ENCODE data around the gene TMEM201.
"Not testable (repeated sequence)": the region's sequence is repeated elsewhere in the genome, so short reads cannot be mapped to it uniquely, and the experiment has no call there.

TMEM201 gene

GRCh38 chr1:9558271-9558945 lies 30.3 kb upstream of the TMEM201 start:
- Histone ChIP-seq H3K18ac (ENCODE audit: low read length) (no peak overlapping the region), H3K4me3 (ENCODE audit: low read length) (no peak overlapping the region), H3K23ac (ENCODE audit: low read length) (no peak overlapping the region), H4K8ac (ENCODE audit: low read depth, low read length) (no peak overlapping the region), H2BK120ac (ENCODE audit: low read depth, low read length) (no peak overlapping the region), H3K27me3 (ENCODE audit: insufficient read depth, low read length, poor library complexity) (no peaks in the 10 kb centered on the region), H2BK5ac (ENCODE audit: low read length) (no peak overlapping the region), H2BK15ac (replicated peaks; ENCODE audit: low read depth) (no peak overlapping the region), H3K36me3 (ENCODE audit: control insufficient read depth, insufficient read depth, low read length) (peaks cover 12% of the 10 kb centered on the region), H3K4me2 (ENCODE audit: low read length) (no peak overlapping the region), H3K27ac (ENCODE audit: low read depth, low read length) (no peak overlapping the region), H4K5ac (ENCODE audit: low read length) (no peak overlapping the region), H3K56ac (ENCODE audit: low read length) (peak overlapping the region; percentile 42), H3K4ac (ENCODE audit: low read depth, low read length) (no peak overlapping the region), H3K9ac (ENCODE audit: low read length) (no peak overlapping the region), H3K79me2 (ENCODE audit: control insufficient read depth, insufficient read depth, low read length) (no peaks in the 10 kb centered on the region), H3K79me1 (ENCODE audit: low read length) (peaks cover 2% of the 10 kb centered on the region), H2AK5ac (ENCODE audit: low read length) (no peak overlapping the region), H3K4me1 (ENCODE audit: control insufficient read depth, low read depth, low read length) (peaks cover 6% of the 10 kb centered on the region)
- DNase-seq: no peak
- WGBS (ENCODE audit: extremely low coverage, insufficient coverage, low lambda C conversion rate): no CpG with 5 or more reads among the region's 6 CpGs

- Histone ChIP-seq H3K4me2 (ENCODE audit: low read length) (no peak overlapping the region), H3K27me3 (ENCODE audit: insufficient read depth, low read length, poor library complexity) (no peaks in the 10 kb centered on the region), H3K9ac (ENCODE audit: low read length) (peak overlapping the region; percentile 7), H2AK5ac (ENCODE audit: low read length) (no peak overlapping the region), H3K56ac (ENCODE audit: low read length) (peak overlapping the region; percentile 42), H2BK120ac (ENCODE audit: low read depth, low read length) (no peak overlapping the region), H3K4me1 (ENCODE audit: control insufficient read depth, low read depth, low read length) (peaks cover 6% of the 10 kb centered on the region), H3K4ac (ENCODE audit: low read depth, low read length) (no peak overlapping the region), H3K36me3 (ENCODE audit: control insufficient read depth, insufficient read depth, low read length) (peaks cover 9% of the 10 kb centered on the region), H3K18ac (ENCODE audit: low read length) (no peak overlapping the region), H3K79me2 (ENCODE audit: control insufficient read depth, insufficient read depth, low read length) (no peaks in the 10 kb centered on the region), H2BK15ac (replicated peaks; ENCODE audit: low read depth) (no peak overlapping the region), H2BK5ac (ENCODE audit: low read length) (no peak overlapping the region), H3K4me3 (ENCODE audit: low read length) (no peak overlapping the region), H3K27ac (ENCODE audit: low read depth, low read length) (no peak overlapping the region), H4K5ac (ENCODE audit: low read length) (no peak overlapping the region), H3K79me1 (ENCODE audit: low read length) (peaks cover 2% of the 10 kb centered on the region), H4K8ac (ENCODE audit: low read depth, low read length) (no peak overlapping the region), H3K23ac (ENCODE audit: low read length) (no peak overlapping the region)
- no CpG with 5 or more reads among the region's 11 CpGs for WGBS (ENCODE audit: extremely low coverage, insufficient coverage, low lambda C conversion rate)
- DNase-seq: peak; percentile 65
Observed at GRCh38 chr1:9558946-9559545, 29.7 kb upstream of the TMEM201 start.

DNA sequence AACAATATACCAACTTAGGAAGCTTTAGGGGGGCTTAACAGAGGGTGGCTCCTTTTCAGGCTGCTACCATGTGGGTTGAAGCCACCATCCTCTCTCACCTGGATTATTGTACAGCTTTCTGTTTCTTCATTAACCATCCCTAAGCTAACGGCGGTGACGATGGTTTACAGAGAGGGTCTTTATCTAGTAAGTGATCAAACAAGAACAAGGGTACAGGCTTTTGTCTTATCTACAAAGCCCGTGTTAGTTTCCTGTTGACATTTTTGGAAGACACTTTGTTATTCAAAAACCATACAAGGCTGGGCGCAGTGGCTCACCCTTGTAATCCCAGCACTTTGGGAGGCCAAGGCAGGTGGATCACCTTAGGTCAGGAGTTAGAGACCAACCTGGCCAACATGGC lies 29.0 kb upstream of the TMEM201 start:
- no peak overlapping the region for H2BK5ac ChIP-seq (ENCODE audit: low read length)
- no peak overlapping the region for H3K9ac ChIP-seq (ENCODE audit: low read length)
- H3K4me2 ChIP-seq (ENCODE audit: low read length): no peak overlapping the region
- no CpG with 5 or more reads among the region's 5 CpGs for WGBS (ENCODE audit: extremely low coverage, insufficient coverage, low lambda C conversion rate)
- no peak overlapping the region for H3K18ac ChIP-seq (ENCODE audit: low read length)
- peaks cover 6% of the 10 kb centered on the region for H3K4me1 ChIP-seq (ENCODE audit: control insufficient read depth, low read depth, low read length)
- H2BK15ac ChIP-seq (replicated peaks; ENCODE audit: low read depth): no peak overlapping the region
- H3K23ac ChIP-seq (ENCODE audit: low read length): no peak overlapping the region
- peaks cover 2% of the 10 kb centered on the region for H3K79me1 ChIP-seq (ENCODE audit: low read length)
- no peak for DNase-seq
- H4K5ac ChIP-seq (ENCODE audit: low read length): no peak overlapping the region
- H3K27ac ChIP-seq (ENCODE audit: low read depth, low read length): no peak overlapping the region
- no peak overlapping the region for H4K8ac ChIP-seq (ENCODE audit: low read depth, low read length)
- no peak overlapping the region for H3K4me3 ChIP-seq (ENCODE audit: low read length)
- no peak overlapping the region for H3K56ac ChIP-seq (ENCODE audit: low read length)
- H3K79me2 ChIP-seq (ENCODE audit: control insufficient read depth, insufficient read depth, low read length): no peaks in the 10 kb centered on the region
- peaks cover 9% of the 10 kb centered on the region for H3K36me3 ChIP-seq (ENCODE audit: control insufficient read depth, insufficient read depth, low read length)
- no peak overlapping the region for H2BK120ac ChIP-seq (ENCODE audit: low read depth, low read length)
- H3K4ac ChIP-seq (ENCODE audit: low read depth, low read length): no peak overlapping the region
- no peaks in the 10 kb centered on the region for H3K27me3 ChIP-seq (ENCODE audit: insufficient read depth, low read length, poor library complexity)
- H2AK5ac ChIP-seq (ENCODE audit: low read length): no peak overlapping the region

DNA sequence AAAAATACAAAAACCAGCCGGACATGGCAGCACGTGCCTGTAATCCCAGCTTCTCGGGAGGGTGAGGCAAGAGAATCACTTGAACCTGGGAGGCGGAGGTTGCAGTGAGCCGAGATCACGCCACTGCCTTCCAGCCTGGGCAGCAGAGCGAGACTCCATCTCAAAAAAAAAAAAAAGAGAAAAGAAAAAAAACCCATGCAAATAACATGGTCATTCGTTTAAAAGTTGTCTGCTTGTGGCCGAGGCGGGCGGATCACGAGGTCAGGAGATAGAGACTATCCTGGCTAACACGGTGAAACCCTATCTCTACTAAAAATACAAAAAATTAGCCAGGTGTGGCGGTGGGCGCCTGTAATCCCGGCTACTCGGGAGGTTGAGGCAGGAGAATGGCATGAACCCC lies 28.6 kb upstream of the TMEM201 start:
- H3K9ac ChIP-seq (ENCODE audit: low read length); H2BK120ac ChIP-seq (ENCODE audit: low read depth, low read length); H4K5ac ChIP-seq (ENCODE audit: low read length); H3K4me2 ChIP-seq (ENCODE audit: low read length); H2AK5ac ChIP-seq (ENCODE audit: low read length); H3K27ac ChIP-seq (ENCODE audit: low read depth, low read length); H3K4ac ChIP-seq (ENCODE audit: low read depth, low read length); DNase-seq; H3K79me1 ChIP-seq (ENCODE audit: low read length); H3K4me3 ChIP-seq (ENCODE audit: low read length); H3K18ac ChIP-seq (ENCODE audit: low read length); H4K8ac ChIP-seq (ENCODE audit: low read depth, low read length); H3K79me2 ChIP-seq (ENCODE audit: control insufficient read depth, insufficient read depth, low read length); H3K36me3 ChIP-seq (ENCODE audit: control insufficient read depth, insufficient read depth, low read length); H3K27me3 ChIP-seq (ENCODE audit: insufficient read depth, low read length, poor library complexity); H3K56ac ChIP-seq (ENCODE audit: low read length); H3K23ac ChIP-seq (ENCODE audit: low read length); H3K4me1 ChIP-seq (ENCODE audit: control insufficient read depth, low read depth, low read length); H2BK5ac ChIP-seq (ENCODE audit: low read length); H2BK15ac ChIP-seq (replicated peaks; ENCODE audit: low read depth): not testable (repeated sequence)
- no CpG with 5 or more reads among the region's 17 CpGs for WGBS (ENCODE audit: extremely low coverage, insufficient coverage, low lambda C conversion rate)

GRCh38 chr1:9561429-9561828 lies 27.3 kb upstream of the TMEM201 start:
- H3K4ac ChIP-seq (ENCODE audit: low read depth, low read length): no peak overlapping the region
- no peak overlapping the region for H4K5ac ChIP-seq (ENCODE audit: low read length)
- H3K23ac ChIP-seq (ENCODE audit: low read length): no peak overlapping the region
- H3K18ac ChIP-seq (ENCODE audit: low read length): no peak overlapping the region
- no peak overlapping the region for H3K4me3 ChIP-seq (ENCODE audit: low read length)
- H3K36me3 ChIP-seq (ENCODE audit: control insufficient read depth, insufficient read depth, low read length): peaks cover 2% of the 10 kb centered on the region
- no peak overlapping the region for H4K8ac ChIP-seq (ENCODE audit: low read depth, low read length)
- DNase-seq: peak; percentile 35
- H3K4me1 ChIP-seq (ENCODE audit: control insufficient read depth, low read depth, low read length): peaks cover 6% of the 10 kb centered on the region
- H3K4me2 ChIP-seq (ENCODE audit: low read length): no peak overlapping the region
- no peaks in the 10 kb centered on the region for H3K79me1 ChIP-seq (ENCODE audit: low read length)
- H3K56ac ChIP-seq (ENCODE audit: low read length): no peak overlapping the region
- H3K27ac ChIP-seq (ENCODE audit: low read depth, low read length): no peak overlapping the region
- no peak overlapping the region for H2BK15ac ChIP-seq (replicated peaks; ENCODE audit: low read depth)
- H2AK5ac ChIP-seq (ENCODE audit: low read length): no peak overlapping the region
- no peak overlapping the region for H2BK5ac ChIP-seq (ENCODE audit: low read length)
- H2BK120ac ChIP-seq (ENCODE audit: low read depth, low read length): no peak overlapping the region
- H3K27me3 ChIP-seq (ENCODE audit: insufficient read depth, low read length, poor library complexity): no peaks in the 10 kb centered on the region
- no CpG with 5 or more reads among the region's 3 CpGs for WGBS (ENCODE audit: extremely low coverage, insufficient coverage, low lambda C conversion rate)
- no peaks in the 10 kb centered on the region for H3K79me2 ChIP-seq (ENCODE audit: control insufficient read depth, insufficient read depth, low read length)
- H3K9ac ChIP-seq (ENCODE audit: low read length): no peak overlapping the region

- no peaks in the 10 kb centered on the region for H3K36me3 ChIP-seq (ENCODE audit: control insufficient read depth, insufficient read depth, low read length)
- no peaks in the 10 kb centered on the region for H3K79me2 ChIP-seq (ENCODE audit: control insufficient read depth, insufficient read depth, low read length)
- no peak overlapping the region for H4K8ac ChIP-seq (ENCODE audit: low read depth, low read length)
- no peak overlapping the region for H4K5ac ChIP-seq (ENCODE audit: low read length)
- no peaks in the 10 kb centered on the region for H3K4me1 ChIP-seq (ENCODE audit: control insufficient read depth, low read depth, low read length)
- no CpG with 5 or more reads among the region's 1 CpG for WGBS (ENCODE audit: extremely low coverage, insufficient coverage, low lambda C conversion rate)
- no peaks in the 10 kb centered on the region for H3K27me3 ChIP-seq (ENCODE audit: insufficient read depth, low read length, poor library complexity)
- DNase-seq: no peak
- H3K4ac ChIP-seq (ENCODE audit: low read depth, low read length): no peak overlapping the region
- no peak overlapping the region for H3K4me3 ChIP-seq (ENCODE audit: low read length)
- no peak overlapping the region for H3K18ac ChIP-seq (ENCODE audit: low read length)
- no peak overlapping the region for H2AK5ac ChIP-seq (ENCODE audit: low read length)
- H3K9ac ChIP-seq (ENCODE audit: low read length): no peak overlapping the region
- no peaks in the 10 kb centered on the region for H3K79me1 ChIP-seq (ENCODE audit: low read length)
- H3K4me2 ChIP-seq (ENCODE audit: low read length): no peak overlapping the region
- no peak overlapping the region for H2BK5ac ChIP-seq (ENCODE audit: low read length)
- no peak overlapping the region for H3K27ac ChIP-seq (ENCODE audit: low read depth, low read length)
- H3K23ac ChIP-seq (ENCODE audit: low read length): no peak overlapping the region
- H2BK15ac ChIP-seq (replicated peaks; ENCODE audit: low read depth): no peak overlapping the region
- H2BK120ac ChIP-seq (ENCODE audit: low read depth, low read length): no peak overlapping the region
- no peak overlapping the region for H3K56ac ChIP-seq (ENCODE audit: low read length)
Observed at GRCh38 chr1:9569267-9569666, 19.4 kb upstream of the TMEM201 start.

All from mesendoderm (in vitro differentiated cells).